Neural cell (in vitro differentiated cells): ENCODE results near the gene USP15.
A peak's percentile ranks its signal among the peaks of the same experiment; 100 is the strongest.

Experiments
- EP300 ChIP-seq: fragments of 450-650 bp; conservative IDR thresholded peaks from 2 replicates; pipeline ENCODE4 v1.6.1; 2014; ENCODE audit warnings: antibody characterized with exemption, mild to moderate bottlenecking, moderate library complexity; ENCODE audit not compliant: poor library complexity, severe bottlenecking
- EZH2 ChIP-seq: fragments of 200-600, 300-800 bp; shearing (Covaris generic), sonication (generic); IDR thresholded peaks from 2 replicates; pipeline ENCODE4 v1.6.1; 2014; ENCODE audit warnings: antibody characterized with exemption, low read length, borderline replicate concordance, mild to moderate bottlenecking; ENCODE audit not compliant: insufficient read depth, poor library complexity, severe bottlenecking
- RAD21 ChIP-seq: fragments of 450-650 bp; conservative IDR thresholded peaks from 2 replicates; pipeline ENCODE4 v1.6.1; 2014; ENCODE audit warnings: antibody characterized with exemption, mild to moderate bottlenecking, moderate library complexity
- TF ChIP-seq, protein P1 (sequence below): fragments of 450-650 bp; IDR thresholded peaks from 2 replicates; pipeline ENCODE4 v1.5.1; 2014; ENCODE audit warnings: antibody characterized with exemption, mild to moderate bottlenecking, moderate library complexity; ENCODE audit not compliant: poor library complexity, severe bottlenecking

- no peak for TF ChIP-seq EP300
- TF ChIP-seq, protein P1, sequence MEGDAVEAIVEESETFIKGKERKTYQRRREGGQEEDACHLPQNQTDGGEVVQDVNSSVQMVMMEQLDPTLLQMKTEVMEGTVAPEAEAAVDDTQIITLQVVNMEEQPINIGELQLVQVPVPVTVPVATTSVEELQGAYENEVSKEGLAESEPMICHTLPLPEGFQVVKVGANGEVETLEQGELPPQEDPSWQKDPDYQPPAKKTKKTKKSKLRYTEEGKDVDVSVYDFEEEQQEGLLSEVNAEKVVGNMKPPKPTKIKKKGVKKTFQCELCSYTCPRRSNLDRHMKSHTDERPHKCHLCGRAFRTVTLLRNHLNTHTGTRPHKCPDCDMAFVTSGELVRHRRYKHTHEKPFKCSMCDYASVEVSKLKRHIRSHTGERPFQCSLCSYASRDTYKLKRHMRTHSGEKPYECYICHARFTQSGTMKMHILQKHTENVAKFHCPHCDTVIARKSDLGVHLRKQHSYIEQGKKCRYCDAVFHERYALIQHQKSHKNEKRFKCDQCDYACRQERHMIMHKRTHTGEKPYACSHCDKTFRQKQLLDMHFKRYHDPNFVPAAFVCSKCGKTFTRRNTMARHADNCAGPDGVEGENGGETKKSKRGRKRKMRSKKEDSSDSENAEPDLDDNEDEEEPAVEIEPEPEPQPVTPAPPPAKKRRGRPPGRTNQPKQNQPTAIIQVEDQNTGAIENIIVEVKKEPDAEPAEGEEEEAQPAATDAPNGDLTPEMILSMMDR, result peak; percentile 71
- TF ChIP-seq RAD21, result peak; percentile 72
- no peak for TF ChIP-seq EZH2
Measured at GRCh38 chr12:62438098-62438692, 178.0 kb downstream of the USP15 start.
